ENCODE results near the gene FAU.

The FAU gene

GRCh38 chr11:65096926-65097325 is 25.0 kb downstream of the FAU start:
- no peaks in the 10 kb centered on the region for H3K36me3 ChIP-seq (ENCODE audit: insufficient read depth, low read length)
- H3K4me1 ChIP-seq (ENCODE audit: control insufficient read depth, insufficient read depth, low read length) = peaks cover 12% of the 10 kb centered on the region
- no peaks in the 10 kb centered on the region for H3K9me3 ChIP-seq (replicated peaks; ENCODE audit: low read length)
- H3K4me3 ChIP-seq (ENCODE audit: low read length) = peak overlapping the region; percentile 77
- no peaks in the 10 kb centered on the region for H3K27me3 ChIP-seq (ENCODE audit: control insufficient read depth, insufficient read depth, low read length)
- H3K9ac ChIP-seq (ENCODE audit: low read depth, low read length) = peak overlapping the region; percentile 44
- H3K4me2 ChIP-seq (ENCODE audit: low read length) = peak overlapping the region; percentile 82

GRCh38 chr11:65095974-65096806 is 25.7 kb downstream of the FAU start, which contains the start of gene VPS51:
VPS51 (plus strand) TSS chr11:65096214; CDS start chr11:65096251, 37 bp downstream.
- H3K4me1 ChIP-seq (ENCODE audit: control insufficient read depth, insufficient read depth, low read length) = peaks cover 10% of the 10 kb centered on the region
- H3K9me3 ChIP-seq (replicated peaks; ENCODE audit: low read length) = no peaks in the 10 kb centered on the region
- H3K27me3 ChIP-seq (ENCODE audit: control insufficient read depth, insufficient read depth, low read length) = no peaks in the 10 kb centered on the region

GRCh38 chr11:65095427-65095826 is 26.5 kb downstream of the FAU start:
- Histone ChIP-seq H3K4me3 (ENCODE audit: low read length) (peak overlapping the region; percentile 77), H3K9me3 (replicated peaks; ENCODE audit: low read length) (no peaks in the 10 kb centered on the region), H3K9ac (ENCODE audit: low read depth, low read length) (peak overlapping the region; percentile 87), H3K36me3 (ENCODE audit: insufficient read depth, low read length) (no peaks in the 10 kb centered on the region), H3K27me3 (ENCODE audit: control insufficient read depth, insufficient read depth, low read length) (no peaks in the 10 kb centered on the region), H3K4me1 (ENCODE audit: control insufficient read depth, insufficient read depth, low read length) (peaks cover 10% of the 10 kb centered on the region), H3K4me2 (ENCODE audit: low read length) (peak overlapping the region; percentile 82)

More at GRCh38 chr11:65095974-65096806, 25.7 kb downstream of the FAU start, which contains the start of gene VPS51:
- Histone ChIP-seq H3K4me2 (ENCODE audit: low read length) (peak within 1 kb of the TSS; percentile 82), H3K4me3 (ENCODE audit: low read length) (peak within 1 kb of the TSS; percentile 77), H3K36me3 (ENCODE audit: insufficient read depth, low read length) (no peaks in the 10 kb centered on the region), H3K9ac (ENCODE audit: low read depth, low read length) (peak within 1 kb of the TSS; percentile 87)

GRCh38 chr11:65090628-65091027 is 31.3 kb downstream of the FAU start:
- Histone ChIP-seq H3K9ac (ENCODE audit: low read depth, low read length) (no peak overlapping the region), H3K9me3 (replicated peaks; ENCODE audit: low read length) (no peaks in the 10 kb centered on the region), H3K27me3 (ENCODE audit: control insufficient read depth, insufficient read depth, low read length) (no peaks in the 10 kb centered on the region), H3K4me3 (ENCODE audit: low read length) (no peak overlapping the region), H3K36me3 (ENCODE audit: insufficient read depth, low read length) (peaks cover 41% of the 10 kb centered on the region), H3K4me1 (ENCODE audit: control insufficient read depth, insufficient read depth, low read length) (peaks cover 4% of the 10 kb centered on the region), H3K4me2 (ENCODE audit: low read length) (no peak overlapping the region)

GRCh38 chr11:65089621-65090020 is 32.3 kb downstream of the FAU start:
- H3K4me3 ChIP-seq (ENCODE audit: low read length) = no peak overlapping the region
- H3K27me3 ChIP-seq (ENCODE audit: control insufficient read depth, insufficient read depth, low read length) = no peaks in the 10 kb centered on the region
- peaks cover 48% of the 10 kb centered on the region for H3K36me3 ChIP-seq (ENCODE audit: insufficient read depth, low read length)
- no peak overlapping the region for H3K4me2 ChIP-seq (ENCODE audit: low read length)
- H3K4me1 ChIP-seq (ENCODE audit: control insufficient read depth, insufficient read depth, low read length) = peaks cover 11% of the 10 kb centered on the region
- H3K9me3 ChIP-seq (replicated peaks; ENCODE audit: low read length) = no peaks in the 10 kb centered on the region
- no peak overlapping the region for H3K9ac ChIP-seq (ENCODE audit: low read depth, low read length)

- H3K9me3 ChIP-seq (replicated peaks; ENCODE audit: low read length) = no peaks in the 10 kb centered on the region
- H3K4me1 ChIP-seq (ENCODE audit: control insufficient read depth, insufficient read depth, low read length) = peaks cover 17% of the 10 kb centered on the region
- no peak overlapping the region for H3K4me3 ChIP-seq (ENCODE audit: low read length)
- H3K9ac ChIP-seq (ENCODE audit: low read depth, low read length) = no peak overlapping the region
- H3K4me2 ChIP-seq (ENCODE audit: low read length) = no peak overlapping the region
- no peaks in the 10 kb centered on the region for H3K27me3 ChIP-seq (ENCODE audit: control insufficient read depth, insufficient read depth, low read length)
- H3K36me3 ChIP-seq (ENCODE audit: insufficient read depth, low read length) = peaks cover 48% of the 10 kb centered on the region
Measured at GRCh38 chr11:65087827-65088226, 34.1 kb downstream of the FAU start.

GRCh38 chr11:65087216-65087615 is 34.7 kb downstream of the FAU start:
- no peak overlapping the region for H3K4me2 ChIP-seq (ENCODE audit: low read length)
- peaks cover 48% of the 10 kb centered on the region for H3K36me3 ChIP-seq (ENCODE audit: insufficient read depth, low read length)
- no peak overlapping the region for H3K4me3 ChIP-seq (ENCODE audit: low read length)
- no peaks in the 10 kb centered on the region for H3K9me3 ChIP-seq (replicated peaks; ENCODE audit: low read length)
- H3K9ac ChIP-seq (ENCODE audit: low read depth, low read length) = no peak overlapping the region
- peaks cover 21% of the 10 kb centered on the region for H3K4me1 ChIP-seq (ENCODE audit: control insufficient read depth, insufficient read depth, low read length)
- H3K27me3 ChIP-seq (ENCODE audit: control insufficient read depth, insufficient read depth, low read length) = no peaks in the 10 kb centered on the region

GRCh38 chr11:65086809-65087208 is 35.1 kb downstream of the FAU start:
- no peak overlapping the region for H3K9ac ChIP-seq (ENCODE audit: low read depth, low read length)

GRCh38 chr11:65085446-65085845 is 36.5 kb downstream of the FAU start:
- Histone ChIP-seq H3K27me3 (ENCODE audit: control insufficient read depth, insufficient read depth, low read length) (no peaks in the 10 kb centered on the region), H3K4me1 (ENCODE audit: control insufficient read depth, insufficient read depth, low read length) (peaks cover 21% of the 10 kb centered on the region), H3K36me3 (ENCODE audit: insufficient read depth, low read length) (peaks cover 48% of the 10 kb centered on the region), H3K4me3 (ENCODE audit: low read length) (peak overlapping the region; percentile 79), H3K4me2 (ENCODE audit: low read length) (peak overlapping the region; percentile 85), H3K9me3 (replicated peaks; ENCODE audit: low read length) (no peaks in the 10 kb centered on the region), H3K9ac (ENCODE audit: low read depth, low read length) (peak overlapping the region; percentile 87)

More at GRCh38 chr11:65086809-65087208, 35.1 kb downstream of the FAU start:
- no peak overlapping the region for H3K4me3 ChIP-seq (ENCODE audit: low read length)
- no peaks in the 10 kb centered on the region for H3K27me3 ChIP-seq (ENCODE audit: control insufficient read depth, insufficient read depth, low read length)
- no peak overlapping the region for H3K4me2 ChIP-seq (ENCODE audit: low read length)
- peaks cover 48% of the 10 kb centered on the region for H3K36me3 ChIP-seq (ENCODE audit: insufficient read depth, low read length)
- H3K9me3 ChIP-seq (replicated peaks; ENCODE audit: low read length) = no peaks in the 10 kb centered on the region
- H3K4me1 ChIP-seq (ENCODE audit: control insufficient read depth, insufficient read depth, low read length) = peaks cover 21% of the 10 kb centered on the region

GRCh38 chr11:65084598-65085375 is 37.1 kb downstream of the FAU start:
- Histone ChIP-seq H3K9ac (ENCODE audit: low read depth, low read length) (peak overlapping the region; percentile 87), H3K4me3 (ENCODE audit: low read length) (peak overlapping the region; percentile 79), H3K9me3 (replicated peaks; ENCODE audit: low read length) (no peaks in the 10 kb centered on the region), H3K4me2 (ENCODE audit: low read length) (peak overlapping the region; percentile 85), H3K36me3 (ENCODE audit: insufficient read depth, low read length) (peaks cover 47% of the 10 kb centered on the region), H3K27me3 (ENCODE audit: control insufficient read depth, insufficient read depth, low read length) (no peaks in the 10 kb centered on the region), H3K4me1 (ENCODE audit: control insufficient read depth, insufficient read depth, low read length) (peaks cover 21% of the 10 kb centered on the region)

- Histone ChIP-seq H3K4me3 (ENCODE audit: low read length) (peak within 1 kb of the TSS; percentile 79), H3K27me3 (ENCODE audit: control insufficient read depth, insufficient read depth, low read length) (no peaks in the 10 kb centered on the region), H3K36me3 (ENCODE audit: insufficient read depth, low read length) (peaks cover 43% of the 10 kb centered on the region), H3K9ac (ENCODE audit: low read depth, low read length) (peak within 1 kb of the TSS; percentile 87), H3K4me2 (ENCODE audit: low read length) (peak within 1 kb of the TSS; percentile 91), H3K4me1 (ENCODE audit: control insufficient read depth, insufficient read depth, low read length) (peaks cover 21% of the 10 kb centered on the region), H3K9me3 (replicated peaks; ENCODE audit: low read length) (no peaks in the 10 kb centered on the region)
Measured at GRCh38 chr11:65083834-65084597, 37.9 kb downstream of the FAU start, which contains the start of the genes CDCA5 and ZFPL1. CDCA5 (minus strand) TSS chr11:65084040; CDS start chr11:65083978, 62 bp downstream. ZFPL1 (plus strand) TSS chr11:65084222; CDS start chr11:65084699, 477 bp downstream.

Data from skeletal muscle satellite cell (primary cell).